ENCODE results near the gene MGLL.

MGLL gene

GRCh38 chr3:127769284-127770081 lies 52.8 kb downstream of the MGLL start:
- no peak overlapping the region for H3K4me3 ChIP-seq (replicated peaks; ENCODE audit: insufficient read depth, low read length)
- TF ChIP-seq SPI1 (IDR thresholded peaks at IDR 0.05; ENCODE audit: borderline replicate concordance, low read depth) (no peak), GABPA (IDR thresholded peaks at IDR 0.05; ENCODE audit: low read depth) (no peak), POLR2AphosphoS5 (IDR thresholded peaks at IDR 0.05; ENCODE audit: low read depth) (no peak), REST (IDR thresholded peaks at IDR 0.05; ENCODE audit: insufficient replicate concordance, low read depth) (no peak)
- TF ChIP-seq, protein P1, sequence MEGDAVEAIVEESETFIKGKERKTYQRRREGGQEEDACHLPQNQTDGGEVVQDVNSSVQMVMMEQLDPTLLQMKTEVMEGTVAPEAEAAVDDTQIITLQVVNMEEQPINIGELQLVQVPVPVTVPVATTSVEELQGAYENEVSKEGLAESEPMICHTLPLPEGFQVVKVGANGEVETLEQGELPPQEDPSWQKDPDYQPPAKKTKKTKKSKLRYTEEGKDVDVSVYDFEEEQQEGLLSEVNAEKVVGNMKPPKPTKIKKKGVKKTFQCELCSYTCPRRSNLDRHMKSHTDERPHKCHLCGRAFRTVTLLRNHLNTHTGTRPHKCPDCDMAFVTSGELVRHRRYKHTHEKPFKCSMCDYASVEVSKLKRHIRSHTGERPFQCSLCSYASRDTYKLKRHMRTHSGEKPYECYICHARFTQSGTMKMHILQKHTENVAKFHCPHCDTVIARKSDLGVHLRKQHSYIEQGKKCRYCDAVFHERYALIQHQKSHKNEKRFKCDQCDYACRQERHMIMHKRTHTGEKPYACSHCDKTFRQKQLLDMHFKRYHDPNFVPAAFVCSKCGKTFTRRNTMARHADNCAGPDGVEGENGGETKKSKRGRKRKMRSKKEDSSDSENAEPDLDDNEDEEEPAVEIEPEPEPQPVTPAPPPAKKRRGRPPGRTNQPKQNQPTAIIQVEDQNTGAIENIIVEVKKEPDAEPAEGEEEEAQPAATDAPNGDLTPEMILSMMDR (IDR thresholded peaks at IDR 0.05; ENCODE audit: insufficient read depth, low read length), result no peak
- H3K27ac ChIP-seq (replicated peaks), result peak overlapping the region; percentile 94
- H3K27me3 ChIP-seq (ENCODE audit: insufficient read depth, poor library complexity, severe bottlenecking), result no peaks in the 10 kb centered on the region
- DNase-seq (ENCODE audit: low read depth in 1 of 2, low spot score in 1 of 2), result no peak

- Histone ChIP-seq H3K27me3 (ENCODE audit: insufficient read depth, poor library complexity, severe bottlenecking) (no peaks in the 10 kb centered on the region), H3K4me3 (replicated peaks; ENCODE audit: insufficient read depth, low read length) (no peak overlapping the region), H3K27ac (replicated peaks) (peak overlapping the region; percentile 27)
- TF ChIP-seq GABPA (IDR thresholded peaks at IDR 0.05; ENCODE audit: low read depth), result no peak
- DNase-seq (ENCODE audit: low read depth in 1 of 2, low spot score in 1 of 2), result peak in 1 of 2 experiments; percentile 37
Measured at GRCh38 chr3:127768346-127769008, 53.8 kb downstream of the MGLL start.

DNA sequence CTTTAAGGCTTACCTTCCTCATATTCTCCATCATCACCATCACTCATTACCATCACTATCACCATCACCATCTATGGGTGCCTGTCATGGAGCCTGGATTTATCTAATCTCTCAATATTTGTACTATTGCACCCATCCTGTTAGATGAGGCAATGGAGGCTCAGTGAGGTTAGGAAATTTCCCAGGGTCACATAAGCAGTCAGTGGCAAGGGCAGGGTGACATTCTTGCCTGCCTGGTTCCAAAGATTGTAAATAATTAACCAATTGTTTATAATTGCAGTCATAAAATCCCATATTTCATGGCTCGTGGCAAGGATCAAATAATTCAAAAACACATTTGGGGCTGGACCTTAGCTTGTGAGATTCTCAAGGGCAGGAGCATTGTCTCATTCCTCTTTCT lies 55.2 kb downstream of the MGLL start:
- DNase-seq (ENCODE audit: low read depth in 1 of 2, low spot score in 1 of 2), result no peak
- Histone ChIP-seq H3K4me3 (replicated peaks; ENCODE audit: insufficient read depth, low read length) (no peak overlapping the region), H3K27ac (replicated peaks) (peak overlapping the region; percentile 27; the same call in 1 of the 2 replicates), H3K27me3 (ENCODE audit: insufficient read depth, poor library complexity, severe bottlenecking) (no peaks in the 10 kb centered on the region)
- TF ChIP-seq POLR2AphosphoS5 (IDR thresholded peaks at IDR 0.05; ENCODE audit: low read depth) (no peak), GABPA (IDR thresholded peaks at IDR 0.05; ENCODE audit: low read depth) (no peak), SPI1 (IDR thresholded peaks at IDR 0.05; ENCODE audit: borderline replicate concordance, low read depth) (no peak), REST (IDR thresholded peaks at IDR 0.05; ENCODE audit: insufficient replicate concordance, low read depth) (no peak)
- TF ChIP-seq, protein P1 (IDR thresholded peaks at IDR 0.05; ENCODE audit: insufficient read depth, low read length), result no peak

- H3K4me3 ChIP-seq (replicated peaks; ENCODE audit: insufficient read depth, low read length), result no peak overlapping the region
- DNase-seq (ENCODE audit: low read depth in 1 of 2, low spot score in 1 of 2), result no peak
- no peaks in the 10 kb centered on the region for H3K27me3 ChIP-seq (ENCODE audit: insufficient read depth, poor library complexity, severe bottlenecking)
- no peak overlapping the region for H3K27ac ChIP-seq (replicated peaks)
- TF ChIP-seq, protein P1 (IDR thresholded peaks at IDR 0.05; ENCODE audit: insufficient read depth, low read length), result no peak
- no peak for TF ChIP-seq SPI1 (IDR thresholded peaks at IDR 0.05; ENCODE audit: borderline replicate concordance, low read depth)
- TF ChIP-seq REST (IDR thresholded peaks at IDR 0.05; ENCODE audit: insufficient replicate concordance, low read depth), result no peak
- no peak for TF ChIP-seq POLR2AphosphoS5 (IDR thresholded peaks at IDR 0.05; ENCODE audit: low read depth)
Measured at GRCh38 chr3:127765735-127766134, 56.6 kb downstream of the MGLL start.

Data from HL-60 (cell line).